ENCODE results near the gene CPA5.
A peak's percentile ranks its signal among the peaks of the same experiment; 100 is the strongest.
"Not testable (repeated sequence)": the region's sequence is repeated elsewhere in the genome, so short reads cannot be mapped to it uniquely, and the experiment has no call there.

CPA5 gene

GRCh38 chr7:130304878-130305277, 39.7 kb upstream of the CPA5 start:
- no peaks in the 10 kb centered on the region for H3K9me3 ChIP-seq (ENCODE audit: control insufficient read depth, low read length)

DNA sequence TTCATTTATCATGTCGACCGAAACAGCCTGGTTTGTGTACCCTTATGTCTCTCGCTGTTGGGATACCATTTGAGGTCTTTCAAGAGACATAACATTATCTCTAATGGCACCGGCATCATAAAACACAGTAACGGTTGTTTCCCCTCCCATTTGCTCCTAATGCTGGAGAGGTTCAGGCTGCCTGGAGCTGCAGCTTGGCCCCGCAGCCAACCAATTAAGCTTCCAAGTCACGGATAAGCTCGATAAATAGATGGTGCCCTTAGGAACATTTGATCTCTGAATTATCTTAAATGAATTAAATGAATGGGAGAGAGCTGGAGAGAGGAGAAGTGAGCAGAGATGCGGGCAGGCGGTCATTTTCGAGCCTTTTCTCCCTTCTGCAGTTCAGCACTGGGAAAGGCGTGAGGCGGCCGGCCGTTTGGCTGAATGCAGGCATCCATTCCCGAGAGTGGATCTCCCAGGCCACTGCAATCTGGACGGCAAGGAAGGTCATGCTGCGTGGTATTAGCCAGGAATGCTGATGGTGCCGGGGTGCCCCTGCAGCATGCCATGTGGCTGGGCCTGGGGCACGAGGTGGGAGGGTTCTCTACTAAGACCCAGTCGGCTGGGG, 39.1 kb upstream of the CPA5 start:
- H3K9me3 ChIP-seq (ENCODE audit: control insufficient read depth, low read length), result no peaks in the 10 kb centered on the region
- peaks cover 13% of the 10 kb centered on the region for H3K4me1 ChIP-seq (ENCODE audit: control insufficient read depth, insufficient read depth, low read length)
- no peak overlapping the region for H3K4me3 ChIP-seq (ENCODE audit: low read length)
- H3K9ac ChIP-seq (ENCODE audit: low read length), result no peak overlapping the region
- DNase-seq (ENCODE audit: low read depth), result no peak
- no peaks in the 10 kb centered on the region for H3K36me3 ChIP-seq (ENCODE audit: control insufficient read depth, insufficient read depth, low read length, severe bottlenecking)
- peaks cover 18% of the 10 kb centered on the region for H3K27me3 ChIP-seq (replicated peaks; ENCODE audit: control insufficient read depth, insufficient read depth, low read length)

More at GRCh38 chr7:130304878-130305277, 39.7 kb upstream of the CPA5 start:
- DNase-seq (ENCODE audit: low read depth), result no peak
- peaks cover 13% of the 10 kb centered on the region for H3K4me1 ChIP-seq (ENCODE audit: control insufficient read depth, insufficient read depth, low read length)
- no peak overlapping the region for H3K4me3 ChIP-seq (ENCODE audit: low read length)
- peaks cover 18% of the 10 kb centered on the region for H3K27me3 ChIP-seq (replicated peaks; ENCODE audit: control insufficient read depth, insufficient read depth, low read length)
- no peaks in the 10 kb centered on the region for H3K36me3 ChIP-seq (ENCODE audit: control insufficient read depth, insufficient read depth, low read length, severe bottlenecking)
- H3K9ac ChIP-seq (ENCODE audit: low read length), result no peak overlapping the region

- no peaks in the 10 kb centered on the region for H3K36me3 ChIP-seq (ENCODE audit: control insufficient read depth, insufficient read depth, low read length, severe bottlenecking)
- H3K27me3 ChIP-seq (replicated peaks; ENCODE audit: control insufficient read depth, insufficient read depth, low read length), result peaks cover 18% of the 10 kb centered on the region
- peaks cover 5% of the 10 kb centered on the region for H3K4me1 ChIP-seq (ENCODE audit: control insufficient read depth, insufficient read depth, low read length)
- no peak overlapping the region for H3K4me3 ChIP-seq (ENCODE audit: low read length)
- no peak for DNase-seq (ENCODE audit: low read depth)
- H3K9me3 ChIP-seq (ENCODE audit: control insufficient read depth, low read length), result no peaks in the 10 kb centered on the region
- no peak overlapping the region for H3K9ac ChIP-seq (ENCODE audit: low read length)
Observed at GRCh38 chr7:130309986-130310385, 34.6 kb upstream of the CPA5 start.

GRCh38 chr7:130314305-130314704, 30.3 kb upstream of the CPA5 start:
- no peaks in the 10 kb centered on the region for H3K4me1 ChIP-seq (ENCODE audit: control insufficient read depth, insufficient read depth, low read length)
- H3K4me3 ChIP-seq (ENCODE audit: low read length), result no peak overlapping the region
- no peak overlapping the region for H3K9ac ChIP-seq (ENCODE audit: low read length)
- H3K9me3 ChIP-seq (ENCODE audit: control insufficient read depth, low read length), result no peaks in the 10 kb centered on the region
- H3K36me3 ChIP-seq (ENCODE audit: control insufficient read depth, insufficient read depth, low read length, severe bottlenecking), result no peaks in the 10 kb centered on the region
- DNase-seq (ENCODE audit: low read depth), result no peak
- peaks cover 4% of the 10 kb centered on the region for H3K27me3 ChIP-seq (replicated peaks; ENCODE audit: control insufficient read depth, insufficient read depth, low read length)

GRCh38 chr7:130319541-130319940, 25.1 kb upstream of the CPA5 start:
- DNase-seq (ENCODE audit: low read depth), result no peak
- H3K9ac ChIP-seq (ENCODE audit: low read length), result no peak overlapping the region
- H3K27me3 ChIP-seq (replicated peaks; ENCODE audit: control insufficient read depth, insufficient read depth, low read length), result no peaks in the 10 kb centered on the region

GRCh38 chr7:130321542-130322229, 22.9 kb upstream of the CPA5 start:
- H3K4me1 ChIP-seq (ENCODE audit: control insufficient read depth, insufficient read depth, low read length); H3K9me3 ChIP-seq (ENCODE audit: control insufficient read depth, low read length); H3K4me3 ChIP-seq (ENCODE audit: low read length); H3K27me3 ChIP-seq (replicated peaks; ENCODE audit: control insufficient read depth, insufficient read depth, low read length); H3K36me3 ChIP-seq (ENCODE audit: control insufficient read depth, insufficient read depth, low read length, severe bottlenecking); H3K9ac ChIP-seq (ENCODE audit: low read length); DNase-seq (ENCODE audit: low read depth): not testable (repeated sequence)

More at GRCh38 chr7:130319541-130319940, 25.1 kb upstream of the CPA5 start:
- no peak overlapping the region for H3K4me3 ChIP-seq (ENCODE audit: low read length)
- H3K4me1 ChIP-seq (ENCODE audit: control insufficient read depth, insufficient read depth, low read length), result no peaks in the 10 kb centered on the region
- no peaks in the 10 kb centered on the region for H3K9me3 ChIP-seq (ENCODE audit: control insufficient read depth, low read length)
- H3K36me3 ChIP-seq (ENCODE audit: control insufficient read depth, insufficient read depth, low read length, severe bottlenecking), result no peaks in the 10 kb centered on the region

DNA sequence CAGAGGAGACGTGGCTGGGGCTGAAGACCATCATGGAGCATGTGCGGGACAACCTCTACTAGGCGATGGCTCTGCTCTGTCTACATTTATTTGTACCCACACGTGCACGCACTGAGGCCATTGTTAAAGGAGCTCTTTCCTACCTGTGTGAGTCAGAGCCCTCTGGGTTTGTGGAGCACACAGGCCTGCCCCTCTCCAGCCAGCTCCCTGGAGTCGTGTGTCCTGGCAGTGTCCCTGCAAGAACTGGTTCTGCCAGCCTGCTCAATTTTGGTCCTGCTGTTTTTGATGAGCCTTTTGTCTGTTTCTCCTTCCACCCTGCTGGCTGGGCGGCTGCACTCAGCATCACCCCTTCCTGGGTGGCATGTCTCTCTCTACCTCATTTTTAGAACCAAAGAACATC, 22.0 kb upstream of the CPA5 start:
- Histone ChIP-seq H3K4me3 (ENCODE audit: low read length) (no peak overlapping the region), H3K4me1 (ENCODE audit: control insufficient read depth, insufficient read depth, low read length) (no peaks in the 10 kb centered on the region), H3K9ac (ENCODE audit: low read length) (no peak overlapping the region), H3K9me3 (ENCODE audit: control insufficient read depth, low read length) (no peaks in the 10 kb centered on the region), H3K36me3 (ENCODE audit: control insufficient read depth, insufficient read depth, low read length, severe bottlenecking) (no peaks in the 10 kb centered on the region), H3K27me3 (replicated peaks; ENCODE audit: control insufficient read depth, insufficient read depth, low read length) (no peaks in the 10 kb centered on the region)
- no peak for DNase-seq (ENCODE audit: low read depth)

DNA sequence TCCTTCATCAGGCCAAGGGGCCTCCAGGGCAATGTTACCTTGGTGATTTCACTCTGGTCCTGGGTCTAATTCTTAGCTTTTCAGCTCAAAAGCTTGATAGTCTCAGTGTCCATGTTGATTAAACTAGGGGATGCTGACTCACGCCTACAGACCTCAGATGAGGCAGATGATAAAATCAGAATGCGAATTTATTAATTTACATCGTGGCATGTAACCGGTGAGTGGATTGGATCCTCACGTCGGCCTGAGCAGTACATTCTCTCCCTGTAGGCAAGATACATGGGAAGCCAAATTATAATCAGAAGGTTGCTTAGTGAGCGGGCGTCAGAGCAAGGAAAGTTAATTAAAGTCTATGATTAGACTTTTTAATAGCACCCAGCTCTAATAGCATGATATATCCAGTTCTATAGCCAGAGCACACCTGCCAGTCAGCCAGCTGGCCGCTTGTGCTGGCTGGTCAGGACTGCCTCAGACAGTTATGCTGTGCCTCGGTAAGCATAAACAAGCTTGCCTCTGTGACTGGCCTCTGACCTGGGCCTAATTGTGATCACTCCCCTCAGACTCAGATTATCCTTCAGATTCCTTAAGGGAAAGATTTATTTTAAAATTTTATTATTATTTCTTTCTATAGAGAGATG, 20.2 kb upstream of the CPA5 start:
- no peak for DNase-seq (ENCODE audit: low read depth)
- Histone ChIP-seq H3K4me3 (ENCODE audit: low read length) (no peak overlapping the region), H3K9me3 (ENCODE audit: control insufficient read depth, low read length) (no peaks in the 10 kb centered on the region), H3K4me1 (ENCODE audit: control insufficient read depth, insufficient read depth, low read length) (no peaks in the 10 kb centered on the region), H3K36me3 (ENCODE audit: control insufficient read depth, insufficient read depth, low read length, severe bottlenecking) (no peaks in the 10 kb centered on the region), H3K27me3 (replicated peaks; ENCODE audit: control insufficient read depth, insufficient read depth, low read length) (no peaks in the 10 kb centered on the region), H3K9ac (ENCODE audit: low read length) (no peak overlapping the region)

- H3K9ac ChIP-seq (ENCODE audit: low read length), result no peak overlapping the region
- no peaks in the 10 kb centered on the region for H3K27me3 ChIP-seq (replicated peaks; ENCODE audit: control insufficient read depth, insufficient read depth, low read length)
- H3K4me1 ChIP-seq (ENCODE audit: control insufficient read depth, insufficient read depth, low read length), result peaks cover 20% of the 10 kb centered on the region
- DNase-seq (ENCODE audit: low read depth), result no peak
- no peak overlapping the region for H3K4me3 ChIP-seq (ENCODE audit: low read length)
- no peaks in the 10 kb centered on the region for H3K9me3 ChIP-seq (ENCODE audit: control insufficient read depth, low read length)
- H3K36me3 ChIP-seq (ENCODE audit: control insufficient read depth, insufficient read depth, low read length, severe bottlenecking), result no peaks in the 10 kb centered on the region
Observed at GRCh38 chr7:130329681-130330080, 14.9 kb upstream of the CPA5 start.

DNA sequence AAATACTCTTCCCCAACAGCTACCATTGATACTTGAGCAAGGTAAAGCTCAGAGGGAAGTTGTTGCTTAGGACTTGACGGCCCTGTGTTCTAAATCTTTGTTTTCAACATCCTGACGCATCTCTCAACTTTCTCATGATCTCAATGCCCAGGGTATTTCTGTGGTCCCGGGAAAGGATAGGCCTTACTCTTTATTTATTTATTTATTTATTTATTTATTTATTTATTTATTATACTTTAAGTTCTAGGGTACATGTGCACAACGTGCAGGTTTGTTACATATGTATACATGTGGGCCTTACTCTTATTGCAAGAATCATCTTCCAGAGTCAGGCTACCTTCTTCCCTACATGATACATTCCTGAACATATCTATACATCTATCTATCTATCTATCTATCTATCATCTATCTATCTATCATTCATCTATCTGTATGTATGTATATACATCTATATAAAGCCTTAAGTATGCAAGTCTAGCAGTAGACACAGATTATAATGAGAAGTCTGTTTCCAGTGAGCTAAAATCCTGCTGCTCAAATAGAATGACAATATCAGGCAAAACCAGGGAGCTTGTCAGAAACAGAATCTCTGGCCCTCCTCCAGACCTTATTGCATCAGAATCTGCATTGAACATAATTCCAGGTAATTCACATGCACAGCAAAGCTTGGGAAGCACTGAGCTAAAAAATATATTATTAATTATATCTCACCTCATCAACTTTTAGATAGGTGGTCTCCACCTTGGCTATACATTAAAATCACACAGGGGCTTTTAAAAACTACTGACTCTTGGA, 12.2 kb upstream of the CPA5 start:
- H3K9ac ChIP-seq (ENCODE audit: low read length), result no peak overlapping the region
- H3K4me3 ChIP-seq (ENCODE audit: low read length), result no peak overlapping the region
- no peaks in the 10 kb centered on the region for H3K9me3 ChIP-seq (ENCODE audit: control insufficient read depth, low read length)
- no peaks in the 10 kb centered on the region for H3K36me3 ChIP-seq (ENCODE audit: control insufficient read depth, insufficient read depth, low read length, severe bottlenecking)
- DNase-seq (ENCODE audit: low read depth), result peak; percentile 29
- peaks cover 25% of the 10 kb centered on the region for H3K4me1 ChIP-seq (ENCODE audit: control insufficient read depth, insufficient read depth, low read length)
- no peaks in the 10 kb centered on the region for H3K27me3 ChIP-seq (replicated peaks; ENCODE audit: control insufficient read depth, insufficient read depth, low read length)

GRCh38 chr7:130333832-130334231, 10.8 kb upstream of the CPA5 start:
- H3K36me3 ChIP-seq (ENCODE audit: control insufficient read depth, insufficient read depth, low read length, severe bottlenecking), result no peaks in the 10 kb centered on the region
- no peaks in the 10 kb centered on the region for H3K27me3 ChIP-seq (replicated peaks; ENCODE audit: control insufficient read depth, insufficient read depth, low read length)
- no peak for DNase-seq (ENCODE audit: low read depth)
- peaks cover 25% of the 10 kb centered on the region for H3K4me1 ChIP-seq (ENCODE audit: control insufficient read depth, insufficient read depth, low read length)
- H3K4me3 ChIP-seq (ENCODE audit: low read length), result no peak overlapping the region
- H3K9ac ChIP-seq (ENCODE audit: low read length), result no peak overlapping the region
- H3K9me3 ChIP-seq (ENCODE audit: control insufficient read depth, low read length), result no peaks in the 10 kb centered on the region

All from adipocyte (in vitro differentiated cells).